Measurements from ENCODE around the gene SDC1. TPM values are rescaled to one million over a fixed set of nuclear protein-coding genes. Genes with fewer than 3 reads are reported as not detected.

The SDC1 gene
- polyA plus RNA-seq, 1 experiment: 17.9 TPM

GRCh38 chr2:20227894-20228505, 3.1 kb upstream of the SDC1 start:
- no peak overlapping the region for H3K27ac ChIP-seq (ENCODE audit: low read depth, low read length)
- no peak for DNase-seq (ENCODE audit: low read depth, low spot score)
- H3K27me3 ChIP-seq (ENCODE audit: control insufficient read depth, insufficient read depth, low read length): no peaks in the 10 kb centered on the region
- H3K9me3 ChIP-seq (ENCODE audit: control insufficient read depth, insufficient read depth, low read length): no peaks in the 10 kb centered on the region
- ChIA-PET POLR2A (no interaction called here), CTCF (no interaction called here)
- no peak overlapping the region for H3K4me3 ChIP-seq (ENCODE audit: low read depth, low read length)
- no peak for TF ChIP-seq CTCF (IDR thresholded peaks at IDR 0.05; ENCODE audit: low read depth, low read length)

GRCh38 chr2:20226152-20226545, 1.2 kb upstream of the SDC1 start:
- POLR2A ChIA-PET: interaction anchor here (1.2 kb wide), 1 partner anchor 236 kb away, joined by 3 read pairs; the partner anchor contains the start of gene WDR35
- no peak for TF ChIP-seq CTCF (IDR thresholded peaks at IDR 0.05; ENCODE audit: low read depth, low read length)
- no peak for DNase-seq (ENCODE audit: low read depth, low spot score)

GRCh38 chr2:20225294-20226151, 593 bp upstream of the SDC1 start:
- CTCF ChIA-PET: interaction anchor here (0.6 to 2.1 kb wide), 17 partner anchors 11 to 417 kb away, joined by 3 to 19 read pairs (median 4); no protein-coding TSS in a partner anchor
- POLR2A ChIA-PET: interaction anchor here (0.6 to 1.2 kb wide), 4 partner anchors 77 to 289 kb away, joined by 3 to 4 read pairs (median 3); partner anchors contain the start of gene WDR35
- Histone ChIP-seq H3K27me3 (ENCODE audit: control insufficient read depth, insufficient read depth, low read length) (no peaks in the 10 kb centered on the region), H3K4me3 (ENCODE audit: low read depth, low read length) (peak overlapping the region; percentile 64), H3K27ac (ENCODE audit: low read depth, low read length) (no peak overlapping the region), H3K9me3 (ENCODE audit: control insufficient read depth, insufficient read depth, low read length) (no peaks in the 10 kb centered on the region)
- DNase-seq (ENCODE audit: low read depth, low spot score): no peak
- TF ChIP-seq CTCF (IDR thresholded peaks at IDR 0.05; ENCODE audit: low read depth, low read length): peak; percentile 53

More at GRCh38 chr2:20226152-20226545, 1.2 kb upstream of the SDC1 start:
- Histone ChIP-seq H3K4me3 (ENCODE audit: low read depth, low read length) (no peak overlapping the region), H3K9me3 (ENCODE audit: control insufficient read depth, insufficient read depth, low read length) (no peaks in the 10 kb centered on the region), H3K27me3 (ENCODE audit: control insufficient read depth, insufficient read depth, low read length) (no peaks in the 10 kb centered on the region), H3K27ac (ENCODE audit: low read depth, low read length) (no peak overlapping the region)
- CTCF ChIA-PET: interaction anchor here (0.8 to 2.1 kb wide), 6 partner anchors 16 to 211 kb away, joined by 3 to 19 read pairs (median 8); no protein-coding TSS in a partner anchor

- H3K27ac ChIP-seq (ENCODE audit: low read depth, low read length): peak overlapping the region; percentile 52
- POLR2A ChIA-PET: no interaction called here
- no peak for TF ChIP-seq CTCF (IDR thresholded peaks at IDR 0.05; ENCODE audit: low read depth, low read length)
- H3K27me3 ChIP-seq (ENCODE audit: control insufficient read depth, insufficient read depth, low read length): no peaks in the 10 kb centered on the region
- DNase-seq (ENCODE audit: low read depth, low spot score): no peak
- CTCF ChIA-PET: interaction anchor here (0.7 to 2.0 kb wide), 6 partner anchors 10 to 419 kb away, joined by 3 to 9 read pairs (median 4); no protein-coding TSS in a partner anchor
- no peaks in the 10 kb centered on the region for H3K9me3 ChIP-seq (ENCODE audit: control insufficient read depth, insufficient read depth, low read length)
- H3K4me3 ChIP-seq (ENCODE audit: low read depth, low read length): peak overlapping the region; percentile 64
Measured at GRCh38 chr2:20224164-20224715, 690 bp downstream of the SDC1 start.
